Measurements from ENCODE around the gene KHDC1L. TPM values are rescaled to one million over a fixed set of nuclear protein-coding genes. Genes with fewer than 3 reads are reported as not detected.

Gene KHDC1L
- total and polyA plus RNA-seq, 2 experiments from 2014 or later = not detected

DNA sequence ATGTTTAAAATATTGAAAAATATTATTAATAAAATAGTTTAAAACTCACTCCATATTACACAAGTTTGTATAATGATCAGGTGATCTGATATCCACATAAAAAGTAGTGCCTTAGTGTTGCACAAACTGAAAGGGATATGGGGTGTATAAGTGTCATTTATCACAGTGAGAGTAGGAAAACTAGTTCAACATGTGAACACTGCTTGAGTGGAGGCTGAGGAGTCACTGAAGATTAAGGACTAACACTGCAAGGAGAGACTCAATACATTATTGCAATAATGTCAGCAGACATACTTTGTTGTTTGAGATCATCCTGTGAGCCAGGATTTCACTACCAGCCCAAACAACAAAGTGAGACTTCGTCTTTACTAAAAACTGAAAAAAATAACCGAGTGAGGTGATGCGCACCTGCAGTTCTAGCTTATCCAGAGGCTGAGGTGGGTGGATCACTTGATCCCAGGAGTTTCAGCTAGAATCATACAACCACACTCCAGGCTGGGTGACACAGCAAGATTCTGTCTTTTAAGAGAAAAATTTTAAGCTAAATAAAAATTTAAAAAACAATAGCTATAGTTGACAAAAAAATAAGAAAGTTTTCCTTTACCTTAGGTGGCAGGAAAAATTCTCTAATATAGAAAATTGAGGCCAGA is 2.4 kb upstream of the KHDC1L start:
- peaks cover 5% of the 10 kb centered on the region; the same call in 1 of the 3 replicates for H3K4me1 Mint-ChIP-seq
- H3K27me3 Mint-ChIP-seq (ENCODE audit: insufficient read depth, low read depth, poor library complexity) = peaks cover 4% of the 10 kb centered on the region
- Histone ChIP-seq H3K36me3 (ENCODE audit: insufficient read depth) (no peaks in the 10 kb centered on the region), H2AFZ (no peak overlapping the region), H3K9me2 (ENCODE audit: insufficient read depth) (peaks cover 5% of the 10 kb centered on the region; the same call in 1 of the 2 replicates), H3K4me1 (ENCODE audit: insufficient read depth) (peaks cover 7% of the 10 kb centered on the region; the same call in 1 of the 2 replicates), H4K20me1 (replicated peaks; ENCODE audit: insufficient read depth) (no peaks in the 10 kb centered on the region), H3K4me3 (no peak overlapping the region), H3K79me2 (replicated peaks; ENCODE audit: insufficient read depth) (no peaks in the 10 kb centered on the region), H3K27ac (ENCODE audit: low read depth) (no peak overlapping the region), H3F3A (replicated peaks; ENCODE audit: low read depth) (no peaks in the 10 kb centered on the region), H3K4me2 (no peak overlapping the region), H3K27me3 (ENCODE audit: insufficient read depth) (no peaks in the 10 kb centered on the region)
- TF ChIP-seq CREB1 (CRISPR knock-in tag; IDR thresholded peaks at IDR 0.05; ENCODE audit: low read depth) (no peak), NANOG (IDR thresholded peaks at IDR 0.05; ENCODE audit: borderline replicate concordance) (no peak), JUNB (IDR thresholded peaks at IDR 0.05; ENCODE audit: unreplicated experiment) (no peak), EZH2 (IDR thresholded peaks at IDR 0.05; ENCODE audit: low read depth, unreplicated experiment) (no peak), REST (IDR thresholded peaks at IDR 0.05; ENCODE audit: unreplicated experiment) (no peak), ZNF331 (CRISPR knock-in tag; IDR thresholded peaks at IDR 0.05; ENCODE audit: low read depth) (no peak), ZNF114 (CRISPR knock-in tag; IDR thresholded peaks at IDR 0.05) (no peak), ZNF462 (CRISPR knock-in tag; IDR thresholded peaks at IDR 0.05) (no peak), EZH2phosphoT487 (IDR thresholded peaks at IDR 0.05; ENCODE audit: unreplicated experiment) (no peak), POLR2AphosphoS5 (IDR thresholded peaks at IDR 0.05; ENCODE audit: low read depth) (no peak), STAT1 (IDR thresholded peaks at IDR 0.05; ENCODE audit: unreplicated experiment) (no peak)
- TF ChIP-seq, protein P1, sequence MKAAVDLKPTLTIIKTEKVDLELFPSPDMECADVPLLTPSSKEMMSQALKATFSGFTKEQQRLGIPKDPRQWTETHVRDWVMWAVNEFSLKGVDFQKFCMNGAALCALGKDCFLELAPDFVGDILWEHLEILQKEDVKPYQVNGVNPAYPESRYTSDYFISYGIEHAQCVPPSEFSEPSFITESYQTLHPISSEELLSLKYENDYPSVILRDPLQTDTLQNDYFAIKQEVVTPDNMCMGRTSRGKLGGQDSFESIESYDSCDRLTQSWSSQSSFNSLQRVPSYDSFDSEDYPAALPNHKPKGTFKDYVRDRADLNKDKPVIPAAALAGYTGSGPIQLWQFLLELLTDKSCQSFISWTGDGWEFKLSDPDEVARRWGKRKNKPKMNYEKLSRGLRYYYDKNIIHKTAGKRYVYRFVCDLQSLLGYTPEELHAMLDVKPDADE (IDR thresholded peaks at IDR 0.05) = no peak
- TF ChIP-seq, protein P2, sequence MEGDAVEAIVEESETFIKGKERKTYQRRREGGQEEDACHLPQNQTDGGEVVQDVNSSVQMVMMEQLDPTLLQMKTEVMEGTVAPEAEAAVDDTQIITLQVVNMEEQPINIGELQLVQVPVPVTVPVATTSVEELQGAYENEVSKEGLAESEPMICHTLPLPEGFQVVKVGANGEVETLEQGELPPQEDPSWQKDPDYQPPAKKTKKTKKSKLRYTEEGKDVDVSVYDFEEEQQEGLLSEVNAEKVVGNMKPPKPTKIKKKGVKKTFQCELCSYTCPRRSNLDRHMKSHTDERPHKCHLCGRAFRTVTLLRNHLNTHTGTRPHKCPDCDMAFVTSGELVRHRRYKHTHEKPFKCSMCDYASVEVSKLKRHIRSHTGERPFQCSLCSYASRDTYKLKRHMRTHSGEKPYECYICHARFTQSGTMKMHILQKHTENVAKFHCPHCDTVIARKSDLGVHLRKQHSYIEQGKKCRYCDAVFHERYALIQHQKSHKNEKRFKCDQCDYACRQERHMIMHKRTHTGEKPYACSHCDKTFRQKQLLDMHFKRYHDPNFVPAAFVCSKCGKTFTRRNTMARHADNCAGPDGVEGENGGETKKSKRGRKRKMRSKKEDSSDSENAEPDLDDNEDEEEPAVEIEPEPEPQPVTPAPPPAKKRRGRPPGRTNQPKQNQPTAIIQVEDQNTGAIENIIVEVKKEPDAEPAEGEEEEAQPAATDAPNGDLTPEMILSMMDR (conservative IDR thresholded peaks at IDR 0.05; ENCODE audit: low read depth in 2 of 2) = no peak
- peaks cover 3% of the 10 kb centered on the region; the same call in 1 of the 3 replicates for H3K9me3 Mint-ChIP-seq
- ATAC-seq (no peak), DNase-seq (ENCODE audit: low spot score) (no peak)
- H3K27ac Mint-ChIP-seq = no peak overlapping the region
- H3K36me3 Mint-ChIP-seq (ENCODE audit: low read depth) = peaks cover 5% of the 10 kb centered on the region; the same call in 1 of the 3 replicates
- no peak overlapping the region for H3K4me3 Mint-ChIP-seq
